Neural cell (in vitro differentiated cells): ENCODE measurements around the gene LIPC. TPM values are rescaled to one million over a fixed set of nuclear protein-coding genes. Genes with fewer than 3 reads are reported as not detected.

ENCODE experiments used
- H2AFZ ChIP-seq: fragments of 200-600, 300-800 bp; sonication (generic), shearing (Covaris generic); 2 replicates; pipeline ENCODE4 v1.6.0; 2014; ENCODE audit warnings: low read depth, mild to moderate bottlenecking, antibody characterized with exemption, low read length, moderate library complexity
- H3F3A ChIP-seq: fragments of 200-600 bp; shearing (Covaris generic); 2 replicates; pipeline ENCODE4 v1.6.1; 2016; ENCODE audit warnings: mild to moderate bottlenecking, moderate library complexity, mixed read lengths, antibody characterized with exemption, low read length; ENCODE audit not compliant: insufficient read depth, poor library complexity, severe bottlenecking
- H3K27ac ChIP-seq: fragments of 200-600, 300-800 bp; sonication (generic), shearing (Covaris generic); 2 replicates; pipeline ENCODE4 v1.5.1; 2014; ENCODE audit warnings: mild to moderate bottlenecking, low read length, moderate library complexity
- H3K27me3 ChIP-seq: fragments of 300-800, 200-600 bp; sonication (generic), shearing (Covaris generic); 2 replicates; pipeline ENCODE4 v1.6.0; 2014; ENCODE audit warnings: mild to moderate bottlenecking, low read depth, low read length, moderate library complexity; ENCODE audit not compliant: insufficient read depth
- H3K36me3 ChIP-seq: fragments of 300-800, 200-600 bp; sonication (generic), shearing (Covaris generic); 2 replicates; pipeline ENCODE4 v1.5.1; 2014; ENCODE audit warnings: mild to moderate bottlenecking, antibody characterized with exemption, low read length, moderate library complexity; ENCODE audit not compliant: insufficient read depth
- H3K4me2 ChIP-seq: fragments of 300-800, 200-600 bp; sonication (generic), shearing (Covaris generic); 2 replicates; pipeline ENCODE4 v1.6.0; 2014; ENCODE audit warnings: mild to moderate bottlenecking, low read length
- H3K4me3 ChIP-seq: fragments of 300-800, 200-600 bp; sonication (generic), shearing (Covaris generic); 2 replicates; pipeline ENCODE4 v1.5.1; 2014; ENCODE audit warnings: mild to moderate bottlenecking, low read length, moderate library complexity
- H3K79me2 ChIP-seq: fragments of 200-600 bp; shearing (Covaris generic); replicated peaks from 2 replicates; pipeline ENCODE4 v1.6.0; 2014; ENCODE audit warnings: mild to moderate bottlenecking, low read length, moderate library complexity; ENCODE audit not compliant: insufficient read depth
- H3K9ac ChIP-seq: fragments of 300-800, 200-600 bp; sonication (generic), shearing (Covaris generic); 2 replicates; pipeline ENCODE4 v1.6.1; 2016; ENCODE audit warnings: mild to moderate bottlenecking, low read length, mixed read lengths
- H3K9me2 ChIP-seq: fragments of 200-600 bp; shearing (Covaris generic); 2 replicates; pipeline ENCODE4 v1.6.1; 2016; ENCODE audit warnings: mild to moderate bottlenecking, low read length, mixed read lengths; ENCODE audit not compliant: insufficient read depth
- H3K9me3 ChIP-seq: fragments of 200-600, 300-800 bp; sonication (generic), shearing (Covaris generic); 2 replicates; pipeline ENCODE4 v1.6.1; 2016; ENCODE audit warnings: mild to moderate bottlenecking, mixed run types, low read length, moderate library complexity, mixed read lengths
- H4K20me1 ChIP-seq: fragments of 200-600 bp; shearing (Covaris generic); 2 replicates; pipeline ENCODE4 v1.6.1; 2016; ENCODE audit warnings: mild to moderate bottlenecking, mixed run types; ENCODE audit not compliant: insufficient read depth
- CTCF ChIP-seq: fragments of 450-650 bp; IDR thresholded peaks from 2 replicates; pipeline ENCODE4 v1.5.1; 2014; ENCODE audit warnings: antibody characterized with exemption, mild to moderate bottlenecking, moderate library complexity; ENCODE audit not compliant: poor library complexity, severe bottlenecking
- EP300 ChIP-seq: fragments of 450-650 bp; conservative IDR thresholded peaks from 2 replicates; pipeline ENCODE4 v1.6.1; 2014; ENCODE audit warnings: antibody characterized with exemption, mild to moderate bottlenecking, moderate library complexity; ENCODE audit not compliant: poor library complexity, severe bottlenecking
- EZH2 ChIP-seq: fragments of 200-600, 300-800 bp; shearing (Covaris generic), sonication (generic); IDR thresholded peaks from 2 replicates; pipeline ENCODE4 v1.6.1; 2014; ENCODE audit warnings: antibody characterized with exemption, low read length, borderline replicate concordance, mild to moderate bottlenecking; ENCODE audit not compliant: insufficient read depth, poor library complexity, severe bottlenecking
- MXI1 ChIP-seq: fragments of 450-650 bp; conservative IDR thresholded peaks from 2 replicates; pipeline ENCODE4 v1.6.1; 2014; ENCODE audit warnings: antibody characterized with exemption, mild to moderate bottlenecking; ENCODE audit not compliant: poor library complexity, severe bottlenecking
- POLR2AphosphoS5 ChIP-seq: IDR thresholded peaks from 2 replicates; pipeline ENCODE4 v1.6.1; 2012
- RAD21 ChIP-seq: fragments of 450-650 bp; conservative IDR thresholded peaks from 2 replicates; pipeline ENCODE4 v1.6.1; 2014; ENCODE audit warnings: antibody characterized with exemption, mild to moderate bottlenecking, moderate library complexity
- REST ChIP-seq: IDR thresholded peaks from 2 replicates; pipeline ENCODE4 v1.6.1; 2012; ENCODE audit warnings: borderline replicate concordance
- SMC3 ChIP-seq: fragments of 450-650 bp; conservative IDR thresholded peaks from 2 replicates; pipeline ENCODE4 v1.6.1; 2014; ENCODE audit warnings: antibody characterized with exemption, mild to moderate bottlenecking, moderate library complexity; ENCODE audit not compliant: poor library complexity
- TAF1 ChIP-seq: IDR thresholded peaks from 2 replicates; pipeline ENCODE4 v1.6.1; 2012; ENCODE audit warnings: low read depth
- polyA plus RNA-seq: library from polyadenylated mRNA; depleted of rRNA; stranded (reverse); fragments of >200 nt; gene quantifications from 2 replicates; pipeline ENCODE4 v1.2.3, GENCODE V29; 2014

LIPC gene
- polyA plus RNA-seq, 1 donor from 2014 or later = not detected

- H3K4me2 ChIP-seq = no peak overlapping the region
- H3F3A ChIP-seq = no peaks in the 10 kb centered on the region
- H2AFZ ChIP-seq = no peak overlapping the region
- H3K79me2 ChIP-seq = no peaks in the 10 kb centered on the region
- no peaks in the 10 kb centered on the region for H3K36me3 ChIP-seq
- no peak overlapping the region for H3K4me3 ChIP-seq
- no peaks in the 10 kb centered on the region for H3K9me3 ChIP-seq
- H4K20me1 ChIP-seq = no peaks in the 10 kb centered on the region
- H3K27ac ChIP-seq = no peak overlapping the region
- TF ChIP-seq SMC3 = no peak
- TF ChIP-seq EZH2 = no peak
- TF ChIP-seq RAD21 = no peak
- TF ChIP-seq REST = no peak
- TF ChIP-seq CTCF = no peak
- no peak for TF ChIP-seq MXI1
- no peak for TF ChIP-seq TAF1
- no peak for TF ChIP-seq EP300
- no peak for TF ChIP-seq POLR2AphosphoS5
- no peak overlapping the region for H3K9ac ChIP-seq
- no peaks in the 10 kb centered on the region for H3K27me3 ChIP-seq
- no peaks in the 10 kb centered on the region for H3K9me2 ChIP-seq
Observed at GRCh38 chr15:58546066-58546591, 114.3 kb downstream of the LIPC start.

DNA sequence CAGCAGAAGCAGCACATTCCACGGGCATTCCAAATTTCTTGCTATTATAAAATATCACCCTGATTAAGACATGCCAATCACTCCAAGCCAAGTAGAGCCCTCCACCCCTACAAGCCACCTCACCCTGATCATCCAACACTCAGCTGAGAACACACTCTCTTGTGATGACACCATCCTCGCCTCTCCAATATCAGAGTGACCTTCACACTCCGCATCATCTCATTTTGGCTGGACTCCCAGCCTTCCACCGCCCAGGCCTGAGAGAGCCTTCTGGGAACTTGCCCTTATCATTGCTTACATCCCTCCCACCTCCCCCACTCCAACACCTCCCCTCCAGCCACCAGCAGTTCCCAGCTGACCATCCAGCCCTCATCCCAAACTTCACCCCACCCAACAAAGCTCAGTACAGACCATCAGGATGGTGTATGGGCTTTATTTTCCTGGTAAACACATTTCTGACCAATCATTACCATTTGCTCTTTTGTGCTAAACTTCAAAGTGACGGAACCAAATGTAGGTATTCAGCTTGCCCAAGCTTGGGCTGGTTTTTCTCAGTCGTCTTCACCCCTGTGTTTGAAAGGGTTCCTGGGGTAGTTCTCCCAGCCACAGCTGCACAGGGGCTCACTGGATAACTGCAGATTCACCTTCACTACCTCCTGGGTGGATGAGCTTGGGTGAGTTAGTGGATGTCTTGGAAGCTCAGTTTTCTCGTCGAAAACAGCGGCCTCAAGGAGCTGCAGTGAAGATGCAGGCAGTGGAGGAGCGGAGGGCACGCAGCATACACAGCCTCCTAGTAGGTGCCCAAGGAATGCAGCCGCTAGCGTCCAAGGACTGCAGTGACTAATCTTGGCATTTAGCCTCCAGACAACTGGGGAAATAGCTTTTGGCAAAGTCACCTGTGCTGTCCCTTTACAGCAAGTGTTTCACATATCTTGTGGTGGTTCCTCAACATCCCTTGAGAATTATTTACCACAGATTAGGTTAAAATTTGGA is 115.1 kb downstream of the LIPC start:
- Histone ChIP-seq H3K4me2 (no peak overlapping the region), H3F3A (no peaks in the 10 kb centered on the region), H2AFZ (no peak overlapping the region), H3K27me3 (no peaks in the 10 kb centered on the region), H3K9ac (no peak overlapping the region), H3K79me2 (no peaks in the 10 kb centered on the region), H3K27ac (no peak overlapping the region), H4K20me1 (no peaks in the 10 kb centered on the region), H3K9me3 (no peaks in the 10 kb centered on the region), H3K36me3 (no peaks in the 10 kb centered on the region), H3K9me2 (no peaks in the 10 kb centered on the region), H3K4me3 (no peak overlapping the region)
- TF ChIP-seq EZH2 (no peak), SMC3 (no peak), REST (no peak), CTCF (no peak), TAF1 (no peak), POLR2AphosphoS5 (no peak), MXI1 (no peak), RAD21 (no peak), EP300 (no peak)
